WTC11 (cell line): Measurements from ENCODE around the gene SP140. TPM values are rescaled to one million over a fixed set of nuclear protein-coding genes. Genes with fewer than 3 reads are reported as not detected.
A peak's percentile ranks its signal among the peaks of the same experiment; 100 is the strongest.
"Not testable (repeated sequence)": the region's sequence is repeated elsewhere in the genome, so short reads cannot be mapped to it uniquely, and the experiment has no call there.

ENCODE experiments used
- ATAC-seq: fragments of 200-7000 bp; cut with Tn5 transposase; 2 replicates; pipeline ENCODE4 v1.10.0; 2021; ENCODE audit warnings: mild to moderate bottlenecking, moderate library complexity
- CTCF ChIA-PET: fragments of 300-600 bp; sonication (Branson Sonifier 250); formaldehyde crosslinking; loops from one replicate; lab custom pipeline; 2021; ENCODE audit warnings: antibody characterized with exemption; lab: Charles Lee
- POLR2A ChIA-PET: fragments of 350-600 bp; sonication (Branson Sonifier 250); formaldehyde crosslinking; loops from one replicate; lab custom pipeline; 2021; ENCODE audit warnings: antibody characterized with exemption; lab: Charles Lee
- DNase-seq: peaks from one replicate; pipeline ENCODE4 v3.0.0; 2021; ENCODE audit warnings: low spot score
- H3K27ac Mint-ChIP-seq: 2 replicates; pipeline ENCODE4 v1.8.0; 2021; ENCODE audit warnings: mixed read lengths
- H3K27me3 Mint-ChIP-seq: 2 replicates; pipeline ENCODE4 v1.8.0; 2021; ENCODE audit warnings: low read depth, mild to moderate bottlenecking, moderate library complexity, mixed read lengths
- H3K36me3 Mint-ChIP-seq: 2 replicates; pipeline ENCODE4 v1.8.0; 2021; ENCODE audit warnings: mixed read lengths
- H3K4me1 Mint-ChIP-seq: 2 replicates; pipeline ENCODE4 v1.8.0; 2022; ENCODE audit warnings: mixed read lengths
- H3K4me3 Mint-ChIP-seq: 2 replicates; pipeline ENCODE4 v1.8.0; 2021; ENCODE audit warnings: mild to moderate bottlenecking, moderate library complexity, mixed read lengths
- H3K9me3 Mint-ChIP-seq: 2 replicates; pipeline ENCODE4 v1.8.0; 2021; ENCODE audit warnings: mixed read lengths
- ATF2 ChIP-seq: sonication (generic); formaldehyde crosslinking; IDR thresholded peaks from 2 replicates; pipeline ENCODE4 v1.8.1; 2022; ENCODE audit warnings: low read depth, missing genetic modification reagents, borderline replicate concordance
- ATF6 ChIP-seq: sonication (generic); formaldehyde crosslinking; IDR thresholded peaks from 2 replicates; pipeline ENCODE4 v1.8.1; 2023; ENCODE audit warnings: mild to moderate bottlenecking, missing genetic modification reagents
- CDX4 ChIP-seq: fragments of 250-450 bp; sonication (Bioruptor Pico); IDR thresholded peaks from 2 replicates; pipeline ENCODE4 v1.9.0; 2021; ENCODE audit warnings: moderate library complexity, mild to moderate bottlenecking, inconsistent platforms, borderline replicate concordance
- E2F5 ChIP-seq: sonication (generic); formaldehyde crosslinking; IDR thresholded peaks from 2 replicates; pipeline ENCODE4 v1.8.1; 2022; ENCODE audit warnings: mild to moderate bottlenecking, moderate library complexity, missing genetic modification reagents
- ERG ChIP-seq: fragments of 250-450 bp; sonication (Bioruptor Pico); IDR thresholded peaks from 2 replicates; pipeline ENCODE4 v1.8.0; 2021; ENCODE audit warnings: mild to moderate bottlenecking
- ETV6 ChIP-seq: sonication (generic); formaldehyde crosslinking; IDR thresholded peaks from 2 replicates; pipeline ENCODE4 v1.8.1; 2022; ENCODE audit warnings: mild to moderate bottlenecking, missing genetic modification reagents
- FOXK1 ChIP-seq: sonication (generic); formaldehyde crosslinking; IDR thresholded peaks from 2 replicates; pipeline ENCODE4 v1.8.0; 2022; ENCODE audit warnings: mild to moderate bottlenecking, moderate library complexity, missing genetic modification reagents
- GABPB1 ChIP-seq: sonication (generic); formaldehyde crosslinking; IDR thresholded peaks from 2 replicates; pipeline ENCODE4 v1.8.1; 2023; ENCODE audit warnings: mild to moderate bottlenecking, missing genetic modification reagents
- HMGA2 ChIP-seq: fragments of 250-450 bp; sonication (Bioruptor Pico); IDR thresholded peaks from 2 replicates; pipeline ENCODE4 v1.4.0; 2021; ENCODE audit warnings: mild to moderate bottlenecking, moderate library complexity
- OVOL2 ChIP-seq: fragments of 250-450 bp; sonication (Bioruptor Pico); IDR thresholded peaks from 2 replicates; pipeline ENCODE4 v1.9.0; 2021; ENCODE audit warnings: mild to moderate bottlenecking, borderline replicate concordance
- PRRX2 ChIP-seq: fragments of 250-450 bp; sonication (Bioruptor Pico); IDR thresholded peaks from 2 replicates; pipeline ENCODE4 v1.8.0; 2021; ENCODE audit warnings: mild to moderate bottlenecking
- RELA ChIP-seq: sonication (generic); formaldehyde crosslinking; IDR thresholded peaks from 2 replicates; pipeline ENCODE4 v1.8.1; 2022; ENCODE audit warnings: missing genetic modification reagents, mild to moderate bottlenecking, borderline replicate concordance
- RORB ChIP-seq: fragments of 250-450 bp; sonication (Bioruptor Pico); IDR thresholded peaks from 2 replicates; pipeline ENCODE4 v1.9.0; 2021; ENCODE audit warnings: mild to moderate bottlenecking
- ZNF121 ChIP-seq: sonication (generic); formaldehyde crosslinking; IDR thresholded peaks from 2 replicates; pipeline ENCODE4 v1.8.0; 2023; ENCODE audit warnings: missing genetic modification reagents
- ZNF423 ChIP-seq: fragments of 250-450 bp; sonication (Bioruptor Pico); IDR thresholded peaks from 2 replicates; pipeline ENCODE4 v2.1.2; 2022; ENCODE audit warnings: mild to moderate bottlenecking, moderate library complexity
- total RNA-seq: library from RNA; stranded (reverse); gene quantifications from 3 replicates; pipeline ENCODE4 v1.2.3, GENCODE V29; 2021

SP140 gene
- total RNA-seq, 1 experiment from 2014 or later = 0.66 TPM

- ChIA-PET CTCF (interaction anchor here (1.0 to 1.8 kb wide), 2 partner anchors 60 to 152 kb away, joined by 5 to 7 read pairs; partner anchors contain the start of gene SLC16A14), POLR2A (no interaction called here)
- DNase-seq = peak; percentile 49
- Mint-ChIP-seq H3K4me3 (peak within 1 kb of the TSS; percentile 71), H3K27ac (peak within 1 kb of the TSS; percentile 91), H3K4me1 (peaks cover 14% of the 10 kb centered on the region), H3K36me3 (no peaks in the 10 kb centered on the region), H3K27me3 (no peaks in the 10 kb centered on the region), H3K9me3 (no peaks in the 10 kb centered on the region)
- peak; percentile 92 for ATAC-seq
- TF ChIP-seq ATF2 = no peak
- 0 out of 2 replicates have a peak, but pooled peaks have one; percentile 30 for TF ChIP-seq FOXK1 (CRISPR knock-in tag)
- peak; percentile 33; the same call in 1 of the 2 replicates for TF ChIP-seq GABPB1 (CRISPR knock-in tag)
- peak; percentile 77; the same call in 1 of the 2 replicates for TF ChIP-seq ETV6 (CRISPR knock-in tag)
Observed at GRCh38 chr2:230219419-230220331, 5.9 kb upstream of the SP140 start, which contains the start of gene SP110. Gene SP110 (minus strand): TSS chr2:230219984. CDS start chr2:230216927, 3,057 bp downstream.

GRCh38 chr2:230220347-230220969, 5.1 kb upstream of the SP140 start:
- H3K27ac Mint-ChIP-seq = peak overlapping the region; percentile 91
- DNase-seq = no peak
- POLR2A ChIA-PET = no interaction called here

GRCh38 chr2:230221493-230221892, 4.0 kb upstream of the SP140 start:
- ATAC-seq (no peak), DNase-seq (no peak)
- ChIA-PET CTCF (interaction anchor here (1.0 kb wide), 1 partner anchor 61 kb away, joined by 3 read pairs; no protein-coding TSS in a partner anchor), POLR2A (no interaction called here)
- no peak for TF ChIP-seq RELA (CRISPR knock-in tag)
- no peaks in the 10 kb centered on the region for H3K36me3 Mint-ChIP-seq
- H3K4me3 Mint-ChIP-seq = no peak overlapping the region
- H3K27ac Mint-ChIP-seq = no peak overlapping the region
- H3K4me1 Mint-ChIP-seq = peaks cover 12% of the 10 kb centered on the region
- H3K9me3 Mint-ChIP-seq = no peaks in the 10 kb centered on the region
- H3K27me3 Mint-ChIP-seq = no peaks in the 10 kb centered on the region

More at GRCh38 chr2:230220347-230220969, 5.1 kb upstream of the SP140 start:
- Mint-ChIP-seq H3K4me1 (peaks cover 12% of the 10 kb centered on the region), H3K9me3 (no peaks in the 10 kb centered on the region), H3K27me3 (no peaks in the 10 kb centered on the region), H3K36me3 (no peaks in the 10 kb centered on the region), H3K4me3 (peak overlapping the region; percentile 71)
- TF ChIP-seq ZNF121 (peak; percentile 52; the same call in 1 of the 2 replicates), CDX4 (CRISPR knock-in tag) (no peak), HMGA2 (CRISPR knock-in tag) (no peak)
- no peak for ATAC-seq
- CTCF ChIA-PET = interaction anchor here (1.0 to 1.8 kb wide), 2 partner anchors 60 to 153 kb away, joined by 5 to 7 read pairs; partner anchors contain the start of gene SLC16A14

GRCh38 chr2:230222829-230223228, 2.7 kb upstream of the SP140 start:
- H3K4me3 Mint-ChIP-seq, POLR2A ChIA-PET, CTCF ChIA-PET, H3K27ac Mint-ChIP-seq, H3K36me3 Mint-ChIP-seq, H3K9me3 Mint-ChIP-seq, H3K27me3 Mint-ChIP-seq, DNase-seq, ATAC-seq: not testable (repeated sequence)
- peaks cover 12% of the 10 kb centered on the region for H3K4me1 Mint-ChIP-seq

- Mint-ChIP-seq H3K36me3 (no peaks in the 10 kb centered on the region), H3K9me3 (no peaks in the 10 kb centered on the region), H3K4me3 (no peak overlapping the region), H3K4me1 (peaks cover 9% of the 10 kb centered on the region), H3K27me3 (no peaks in the 10 kb centered on the region), H3K27ac (no peak overlapping the region)
- CTCF ChIA-PET = no interaction called here
- POLR2A ChIA-PET = interaction anchor here (0.6 kb wide), 1 partner anchor 442 kb away, joined by 3 read pairs; no protein-coding TSS in a partner anchor
- DNase-seq = no peak
- no peak for ATAC-seq
- TF ChIP-seq OVOL2 (CRISPR knock-in tag) (no peak), RORB (CRISPR knock-in tag) (no peak), ETV6 (CRISPR knock-in tag) (no peak), HMGA2 (CRISPR knock-in tag) (no peak), E2F5 (CRISPR knock-in tag) (no peak), RELA (CRISPR knock-in tag) (no peak), ATF6 (CRISPR knock-in tag) (no peak), ERG (CRISPR knock-in tag) (no peak), ZNF423 (CRISPR knock-in tag) (no peak), PRRX2 (CRISPR knock-in tag) (no peak), CDX4 (CRISPR knock-in tag) (no peak)
Observed at GRCh38 chr2:230224458-230224857, 1.1 kb upstream of the SP140 start.
